Hepatocyte (in vitro differentiated cells): ENCODE data around the gene CPT1A. TPM values are rescaled to one million over a fixed set of nuclear protein-coding genes. Genes with fewer than 3 reads are reported as not detected.

ENCODE experiments used
- DNase-seq: peaks from one replicate; pipeline ENCODE4 v3.0.0-alpha.2; 2016; ENCODE audit warnings: low spot score
- H2AFZ ChIP-seq: fragments of 200-600 bp; sonication (generic); 2 replicates; pipeline ENCODE4 v1.6.0; 2016; ENCODE audit warnings: antibody characterized with exemption, mild to moderate bottlenecking
- H3K27ac ChIP-seq: fragments of 200-600 bp; sonication (generic); 2 replicates; pipeline ENCODE4 v1.5.1; 2016; ENCODE audit warnings: mild to moderate bottlenecking
- H3K27me3 ChIP-seq: fragments of 200-600 bp; sonication (generic); 2 replicates; pipeline ENCODE4 v1.6.1; 2016
- H3K36me3 ChIP-seq: fragments of 200-600 bp; sonication (generic); replicated peaks from 2 replicates; pipeline ENCODE4 v1.5.1; 2016; ENCODE audit warnings: low read depth; ENCODE audit not compliant: insufficient read depth
- H3K4me1 ChIP-seq: fragments of 200-600 bp; sonication (generic); 2 replicates; pipeline ENCODE4 v1.5.1; 2016; ENCODE audit warnings: mild to moderate bottlenecking, moderate library complexity; ENCODE audit not compliant: insufficient read depth
- H3K4me2 ChIP-seq: fragments of 200-600 bp; sonication (generic); 2 replicates; pipeline ENCODE4 v1.6.0; 2016
- H3K4me3 ChIP-seq: fragments of 200-600 bp; sonication (generic); 2 replicates; pipeline ENCODE4 v1.5.1; 2016; ENCODE audit warnings: mild to moderate bottlenecking
- H3K79me2 ChIP-seq: fragments of 200-600 bp; sonication (generic); 2 replicates; pipeline ENCODE4 v1.6.0; 2017; ENCODE audit warnings: mild to moderate bottlenecking
- H3K9me2 ChIP-seq: fragments of 200-600 bp; sonication (generic); replicated peaks from 2 replicates; pipeline ENCODE4 v1.6.0; 2017; ENCODE audit warnings: mild to moderate bottlenecking; ENCODE audit not compliant: insufficient read depth
- H3K9me3 ChIP-seq: fragments of 200-600 bp; sonication (generic); 2 replicates; pipeline ENCODE4 v1.5.1; 2016; ENCODE audit warnings: low read depth, mild to moderate bottlenecking
- H4K20me1 ChIP-seq: fragments of 200-600 bp; sonication (generic); 2 replicates; pipeline ENCODE4 v1.6.0; 2016; ENCODE audit warnings: mild to moderate bottlenecking; ENCODE audit not compliant: insufficient read depth, poor library complexity, severe bottlenecking
- EZH2 ChIP-seq: fragments of 200-600 bp; sonication (generic); IDR thresholded peaks from 2 replicates; pipeline ENCODE4 v1.6.1; 2016; ENCODE audit warnings: antibody characterized with exemption, mild to moderate bottlenecking, borderline replicate concordance
- EZH2phosphoT487 ChIP-seq: fragments of 200-600 bp; sonication (generic); IDR thresholded peaks from one replicate; pipeline ENCODE4 v1.6.1; 2018; ENCODE audit warnings: antibody characterized with exemption, mild to moderate bottlenecking, low read depth, moderate library complexity; ENCODE audit not compliant: unreplicated experiment, severe bottlenecking
- WGBS: methylation state at CpG from one replicate; pipeline ENCODE4 v1.1.6; 2016; ENCODE audit warnings: low lambda C conversion rate; ENCODE audit errors: missing lambda C conversion rate; 5-methylcytosine and 5-hydroxymethylcytosine counted together
- polyA plus RNA-seq: library from polyadenylated mRNA; unstranded; fragments of >200 nt; fragmentation: Nextera tagmentation; extraction: Ambion mirVana; gene quantifications from 2 replicates; pipeline ENCODE4 v1.2.1, GENCODE V29; 2016
- total RNA-seq: library from RNA; depleted of rRNA; stranded (reverse); fragments of >200 nt; gene quantifications from 2 replicates; pipeline ENCODE4 v1.2.3, GENCODE V29; 2014
- TF ChIP-seq, protein P1 (sequence below): fragments of 200-600 bp; sonication (generic); IDR thresholded peaks from 2 replicates; pipeline ENCODE4 v1.5.1; 2016; ENCODE audit warnings: antibody characterized with exemption, mild to moderate bottlenecking; ENCODE audit not compliant: poor library complexity

Gene CPT1A
- total and polyA plus RNA-seq, 2 experiments from 2014 or later, result 8.3 to 24.8 TPM

- H3K4me3 ChIP-seq, result no peak overlapping the region
- no peaks in the 10 kb centered on the region for H3K27me3 ChIP-seq
- H3K79me2 ChIP-seq, result no peaks in the 10 kb centered on the region
- no peak overlapping the region for H2AFZ ChIP-seq
- H3K9me2 ChIP-seq, result no peaks in the 10 kb centered on the region
- H3K27ac ChIP-seq, result no peak overlapping the region
- no peak for DNase-seq
- H3K36me3 ChIP-seq, result no peaks in the 10 kb centered on the region
- no peaks in the 10 kb centered on the region for H4K20me1 ChIP-seq
- no peak for TF ChIP-seq EZH2phosphoT487
- TF ChIP-seq, protein P1, sequence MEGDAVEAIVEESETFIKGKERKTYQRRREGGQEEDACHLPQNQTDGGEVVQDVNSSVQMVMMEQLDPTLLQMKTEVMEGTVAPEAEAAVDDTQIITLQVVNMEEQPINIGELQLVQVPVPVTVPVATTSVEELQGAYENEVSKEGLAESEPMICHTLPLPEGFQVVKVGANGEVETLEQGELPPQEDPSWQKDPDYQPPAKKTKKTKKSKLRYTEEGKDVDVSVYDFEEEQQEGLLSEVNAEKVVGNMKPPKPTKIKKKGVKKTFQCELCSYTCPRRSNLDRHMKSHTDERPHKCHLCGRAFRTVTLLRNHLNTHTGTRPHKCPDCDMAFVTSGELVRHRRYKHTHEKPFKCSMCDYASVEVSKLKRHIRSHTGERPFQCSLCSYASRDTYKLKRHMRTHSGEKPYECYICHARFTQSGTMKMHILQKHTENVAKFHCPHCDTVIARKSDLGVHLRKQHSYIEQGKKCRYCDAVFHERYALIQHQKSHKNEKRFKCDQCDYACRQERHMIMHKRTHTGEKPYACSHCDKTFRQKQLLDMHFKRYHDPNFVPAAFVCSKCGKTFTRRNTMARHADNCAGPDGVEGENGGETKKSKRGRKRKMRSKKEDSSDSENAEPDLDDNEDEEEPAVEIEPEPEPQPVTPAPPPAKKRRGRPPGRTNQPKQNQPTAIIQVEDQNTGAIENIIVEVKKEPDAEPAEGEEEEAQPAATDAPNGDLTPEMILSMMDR, result no peak
- TF ChIP-seq EZH2, result no peak
- no peak overlapping the region for H3K4me2 ChIP-seq
- WGBS, result 94% methylated on average over 23 of the region's 23 CpGs
- H3K4me1 ChIP-seq, result no peaks in the 10 kb centered on the region
- H3K9me3 ChIP-seq, result no peaks in the 10 kb centered on the region
These were observed 34.5 kb downstream of the CPT1A start for GRCh38 chr11:68806931-68807844.

DNA sequence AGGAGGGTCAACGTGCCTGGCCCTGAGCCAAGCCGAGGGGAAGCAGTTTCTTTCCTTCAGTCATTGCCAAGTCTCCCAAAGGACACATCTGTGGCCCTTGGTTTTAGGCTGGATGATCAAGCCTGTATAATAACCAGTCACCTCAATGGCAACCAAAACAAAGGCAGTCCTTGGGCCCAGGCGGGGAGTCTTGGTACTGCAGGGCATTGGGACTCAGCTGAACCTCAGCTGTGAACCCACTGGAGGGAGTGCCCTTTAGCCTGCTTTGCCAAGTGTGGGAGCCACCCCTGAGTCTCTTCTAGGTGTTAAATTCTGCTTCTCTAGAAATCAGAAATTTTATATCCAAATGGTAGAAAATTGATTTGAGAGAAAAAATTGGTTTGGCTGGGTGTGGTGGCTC lies 36.9 kb downstream of the CPT1A start:
- Histone ChIP-seq H3K4me3 (no peak overlapping the region), H3K4me1 (no peaks in the 10 kb centered on the region), H3K27me3 (no peaks in the 10 kb centered on the region), H3K9me2 (no peaks in the 10 kb centered on the region), H4K20me1 (no peaks in the 10 kb centered on the region), H3K9me3 (no peaks in the 10 kb centered on the region), H2AFZ (no peak overlapping the region), H3K27ac (no peak overlapping the region), H3K4me2 (no peak overlapping the region), H3K79me2 (no peaks in the 10 kb centered on the region), H3K36me3 (no peaks in the 10 kb centered on the region)
- DNase-seq, result no peak
- WGBS, result 95% methylated on average over 3 of the region's 3 CpGs
- TF ChIP-seq, protein P1, result no peak
- TF ChIP-seq EZH2phosphoT487 (no peak), EZH2 (no peak)

DNA sequence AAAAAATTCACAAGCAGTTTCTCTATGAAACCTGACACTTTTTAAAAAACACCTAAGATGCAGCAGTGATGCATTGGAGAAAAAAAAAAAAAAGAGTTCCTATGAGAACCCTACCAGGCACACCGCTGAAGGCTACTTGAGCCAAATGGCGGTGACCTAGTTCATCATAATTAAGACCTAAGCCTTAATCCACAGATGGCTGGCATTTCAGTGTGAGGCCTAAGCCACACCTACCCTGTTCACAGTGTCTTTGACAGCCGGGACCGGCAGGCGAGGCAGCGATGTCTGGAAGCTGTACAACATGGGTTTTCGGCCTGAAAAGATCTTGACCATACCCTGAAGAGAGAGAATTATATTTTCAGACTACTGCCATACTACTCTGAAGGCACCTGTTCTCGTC lies 38.0 kb downstream of the CPT1A start:
- Histone ChIP-seq H3K4me1 (no peaks in the 10 kb centered on the region), H3K9me2 (no peaks in the 10 kb centered on the region)

More for the DNA sequence above, 38.0 kb downstream of the CPT1A start:
- H4K20me1 ChIP-seq, result no peaks in the 10 kb centered on the region
- no peaks in the 10 kb centered on the region for H3K36me3 ChIP-seq
- H3K79me2 ChIP-seq, result no peaks in the 10 kb centered on the region
- no peak overlapping the region for H2AFZ ChIP-seq
- no peak overlapping the region for H3K27ac ChIP-seq
- DNase-seq, result no peak
- no peaks in the 10 kb centered on the region for H3K27me3 ChIP-seq
- TF ChIP-seq, protein P1, result no peak
- no peak for TF ChIP-seq EZH2
- TF ChIP-seq EZH2phosphoT487, result no peak
- no peak overlapping the region for H3K4me3 ChIP-seq
- no peaks in the 10 kb centered on the region for H3K9me3 ChIP-seq
- no peak overlapping the region for H3K4me2 ChIP-seq
- 91% methylated on average over 8 of the region's 8 CpGs for WGBS
